Subcutaneous abdominal adipose tissue (tissue), 5 donors: ENCODE data around the gene ADGRA1.

Source experiments
- H3K27ac ChIP-seq: one replicate; pipeline ENCODE4 v1.7.0; 2013; ENCODE audit warnings: low read depth, mild to moderate bottlenecking, inconsistent platforms, low read length, moderate library complexity
- H3K27me3 ChIP-seq, 5 donors: one replicate each; pipeline ENCODE4 v1.7.0; 2013; ENCODE audit warnings: low read length in 5 of 5, inconsistent platforms in 1 of 5; ENCODE audit not compliant: control insufficient read depth in 5 of 5, insufficient read depth in 4 of 5
- H3K36me3 ChIP-seq, 5 donors: one replicate each; pipeline ENCODE4 v1.7.0; 2013; ENCODE audit warnings: low read length in 5 of 5; ENCODE audit not compliant: control insufficient read depth in 5 of 5, insufficient read depth in 5 of 5
- H3K4me1 ChIP-seq, 5 donors: one replicate each; pipeline ENCODE4 v1.7.0; 2013; ENCODE audit warnings: low read length in 5 of 5, mild to moderate bottlenecking in 3 of 5, moderate library complexity in 1 of 5; ENCODE audit not compliant: control insufficient read depth in 5 of 5, insufficient read depth in 5 of 5
- H3K4me3 ChIP-seq, 5 donors: one replicate each; pipeline ENCODE4 v1.7.0; 2013; ENCODE audit warnings: low read length in 5 of 5, low read depth in 1 of 5
- H3K9ac ChIP-seq, 5 donors: one replicate each; pipeline ENCODE4 v1.7.0; 2013; ENCODE audit warnings: low read length in 5 of 5, mild to moderate bottlenecking in 4 of 5, moderate library complexity in 3 of 5
- H3K9me3 ChIP-seq, 5 donors: one replicate each; pipeline ENCODE4 v1.7.0; 2013; ENCODE audit warnings: low read length in 5 of 5; ENCODE audit not compliant: control insufficient read depth in 5 of 5
- donor health status: healthy.
- donor health status: healthy.
- donor health status: healthy.
- donor health status: healthy.
- donor health status: healthy.

The ADGRA1 gene

GRCh38 chr10:133062085-133062484 lies 25.6 kb upstream of the ADGRA1 start:
- Histone ChIP-seq H3K36me3 (no peaks in the 10 kb centered on the region), H3K4me1 (peaks cover 0 to 4% (median 0%) of the 10 kb centered on the region in 5 donors), H3K4me3 (no peak overlapping the region), H3K27ac (no peak overlapping the region), H3K9ac (no peak overlapping the region), H3K27me3 (peaks cover 0 to 12% (median 5%) of the 10 kb centered on the region in 5 donors), H3K9me3 (peaks cover 0 to 3% (median 0%) of the 10 kb centered on the region in 5 donors)

- H3K4me1 ChIP-seq: peaks cover 0 to 4% (median 0%) of the 10 kb centered on the region in 5 donors
- H3K9ac ChIP-seq: no peak overlapping the region
- H3K27me3 ChIP-seq: peaks cover 0 to 9% (median 5%) of the 10 kb centered on the region in 5 donors
- H3K36me3 ChIP-seq: no peaks in the 10 kb centered on the region
- H3K9me3 ChIP-seq: peaks cover 0 to 3% (median 0%) of the 10 kb centered on the region in 5 donors
- no peak overlapping the region for H3K4me3 ChIP-seq
- no peak overlapping the region for H3K27ac ChIP-seq
Observed at GRCh38 chr10:133062635-133063034, 25.1 kb upstream of the ADGRA1 start.

DNA sequence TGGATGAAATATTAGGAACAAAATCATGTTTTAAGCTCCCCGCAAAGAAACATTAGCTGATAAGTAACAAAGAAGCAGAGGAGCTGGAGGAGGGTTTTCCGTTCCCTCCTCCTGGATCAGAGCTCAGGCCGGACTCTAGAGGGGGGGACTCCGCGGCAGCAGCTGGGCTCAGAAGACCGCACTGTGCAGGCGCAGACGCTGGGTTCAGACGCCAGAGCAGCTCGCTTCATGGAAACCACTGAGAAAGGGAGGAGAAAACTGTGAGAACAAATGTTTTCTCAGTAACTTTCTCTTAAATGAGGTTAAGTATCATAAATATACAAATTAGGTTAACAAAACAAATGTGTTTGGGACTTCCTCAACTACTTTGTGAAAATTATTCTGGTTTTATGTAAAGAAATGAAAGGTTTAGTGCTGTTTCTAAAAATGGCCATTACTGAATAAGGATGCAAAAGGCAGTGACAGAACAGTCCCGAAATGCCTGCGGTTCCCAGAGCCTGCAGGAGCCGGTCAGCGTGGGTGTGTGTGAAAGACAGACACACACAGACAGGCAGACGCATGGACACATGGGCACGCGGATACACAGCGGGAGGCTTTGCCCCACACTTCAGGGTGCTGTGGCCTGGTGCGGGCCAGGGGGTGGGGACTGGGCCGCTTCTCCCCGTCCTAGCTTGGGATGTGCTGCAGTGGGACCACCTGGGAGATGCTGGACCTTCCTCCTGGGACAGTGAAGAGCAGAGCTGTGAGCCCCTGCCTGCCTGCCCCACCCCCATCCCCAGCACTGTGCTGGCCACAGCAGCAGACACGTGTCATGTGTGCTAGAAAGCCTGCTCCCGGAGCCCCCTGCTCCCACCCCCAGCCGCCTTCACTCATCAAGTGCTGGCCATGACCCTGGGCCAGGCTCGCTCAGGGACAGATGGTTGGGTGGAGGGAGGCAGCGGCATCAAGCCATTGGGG lies 20.3 kb upstream of the ADGRA1 start:
- Histone ChIP-seq H3K4me1 (no peaks in the 10 kb centered on the region), H3K9ac (no peak overlapping the region), H3K4me3 (no peak overlapping the region), H3K27ac (no peak overlapping the region), H3K36me3 (no peaks in the 10 kb centered on the region), H3K27me3 (peaks cover 11 to 21% (median 17%) of the 10 kb centered on the region in 5 donors), H3K9me3 (peaks cover 0 to 3% (median 0%) of the 10 kb centered on the region in 5 donors)

DNA sequence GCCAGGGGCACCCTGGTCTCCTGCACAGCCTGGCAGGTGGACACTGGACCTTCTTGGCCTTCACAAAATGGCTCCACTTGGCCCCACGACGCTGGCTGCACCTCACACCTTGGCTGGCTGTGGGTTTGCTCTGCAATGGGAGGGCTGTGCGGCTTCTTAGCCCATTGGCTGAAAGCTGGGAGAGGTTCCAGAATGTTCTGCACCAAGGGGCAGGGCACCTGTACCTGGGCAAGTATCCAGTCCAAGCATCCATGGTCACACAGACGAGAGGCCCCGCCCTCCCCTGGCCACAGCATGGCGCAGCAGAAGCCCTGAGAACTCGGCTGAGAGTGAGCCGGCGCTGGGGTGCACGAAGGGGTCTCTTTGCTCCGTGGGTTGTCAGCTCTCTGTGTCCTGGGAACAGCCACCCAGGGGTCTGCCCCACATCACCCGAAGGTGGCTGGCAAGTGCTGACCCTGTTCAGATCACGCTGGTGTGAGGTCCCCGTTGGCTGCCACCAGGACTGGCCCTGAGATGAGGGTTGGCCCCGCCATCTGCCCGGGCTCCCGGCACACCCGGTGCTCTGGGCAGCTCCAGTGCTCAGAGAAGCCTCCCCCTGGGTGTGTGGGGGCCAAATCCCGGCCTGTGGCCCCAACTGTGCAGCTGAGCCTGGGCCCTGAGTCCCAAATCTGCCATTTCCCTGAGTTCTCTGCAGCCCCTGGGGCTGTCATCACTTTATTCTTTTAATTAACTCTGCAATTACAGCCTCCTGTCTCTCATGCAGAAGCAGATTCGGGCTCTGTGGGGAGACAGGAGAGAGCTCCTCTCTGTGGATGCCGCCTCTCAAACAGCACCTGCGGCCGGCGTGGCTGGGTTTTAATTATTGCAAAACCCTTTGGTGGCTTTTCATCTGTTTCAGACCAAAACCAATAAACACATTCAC lies 19.4 kb upstream of the ADGRA1 start:
- Histone ChIP-seq H3K27me3 (peaks cover 11 to 27% (median 20%) of the 10 kb centered on the region in 5 donors), H3K9ac (no peak overlapping the region), H3K9me3 (no peaks in the 10 kb centered on the region)

GRCh38 chr10:133069033-133069525 lies 18.6 kb upstream of the ADGRA1 start:
- Histone ChIP-seq H3K4me1 (no peaks in the 10 kb centered on the region), H3K27me3 (peaks cover 12 to 27% (median 20%) of the 10 kb centered on the region in 5 donors), H3K4me3 (no peak overlapping the region), H3K27ac (no peak overlapping the region), H3K9me3 (no peaks in the 10 kb centered on the region), H3K9ac (no peak overlapping the region), H3K36me3 (no peaks in the 10 kb centered on the region)

More for the DNA sequence above, 19.4 kb upstream of the ADGRA1 start:
- Histone ChIP-seq H3K27ac (no peak overlapping the region), H3K4me3 (no peak overlapping the region), H3K4me1 (no peaks in the 10 kb centered on the region), H3K36me3 (no peaks in the 10 kb centered on the region)

DNA sequence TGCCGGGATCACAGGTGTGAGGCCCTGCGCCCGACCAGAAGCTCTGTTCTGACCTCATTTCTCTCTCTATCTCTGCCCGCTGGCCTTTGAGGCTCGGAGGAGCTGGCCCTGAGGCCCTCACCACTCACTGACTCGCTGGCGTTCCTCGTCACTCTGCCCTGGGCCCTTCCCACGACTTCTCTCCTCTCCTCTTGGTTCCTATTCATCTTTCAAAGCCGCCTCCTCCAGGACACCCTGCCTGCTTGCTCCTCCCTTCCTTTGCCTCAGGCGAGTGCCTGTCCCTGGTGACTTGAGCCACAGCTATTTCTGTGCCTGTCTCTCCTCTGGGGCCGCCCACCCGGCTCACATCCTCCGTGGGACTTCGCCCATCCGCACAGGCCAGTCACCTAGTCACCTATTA lies 17.3 kb upstream of the ADGRA1 start:
- Histone ChIP-seq H3K36me3 (no peaks in the 10 kb centered on the region), H3K4me3 (no peak overlapping the region), H3K9me3 (no peaks in the 10 kb centered on the region), H3K4me1 (no peaks in the 10 kb centered on the region), H3K9ac (no peak overlapping the region), H3K27ac (no peak overlapping the region), H3K27me3 (peaks cover 16 to 34% (median 28%) of the 10 kb centered on the region in 5 donors)

- Histone ChIP-seq H3K4me1 (no peaks in the 10 kb centered on the region), H3K27me3 (peaks cover 16 to 38% (median 29%) of the 10 kb centered on the region in 5 donors), H3K9ac (no peak overlapping the region), H3K36me3 (no peaks in the 10 kb centered on the region), H3K27ac (no peak overlapping the region), H3K9me3 (no peaks in the 10 kb centered on the region), H3K4me3 (no peak overlapping the region)
Observed at GRCh38 chr10:133070810-133071209, 16.9 kb upstream of the ADGRA1 start.

GRCh38 chr10:133071733-133072132 lies 16.0 kb upstream of the ADGRA1 start:
- Histone ChIP-seq H3K4me1 (no peaks in the 10 kb centered on the region), H3K27me3 (peaks cover 16 to 47% (median 34%) of the 10 kb centered on the region in 5 donors), H3K27ac (no peak overlapping the region), H3K9ac (no peak overlapping the region), H3K9me3 (no peaks in the 10 kb centered on the region), H3K36me3 (no peaks in the 10 kb centered on the region), H3K4me3 (no peak overlapping the region)

GRCh38 chr10:133072196-133072595 lies 15.5 kb upstream of the ADGRA1 start:
- H3K4me1 ChIP-seq: no peaks in the 10 kb centered on the region
- peaks cover 16 to 48% (median 34%) of the 10 kb centered on the region in 5 donors for H3K27me3 ChIP-seq
- no peaks in the 10 kb centered on the region for H3K9me3 ChIP-seq
- no peak overlapping the region for H3K4me3 ChIP-seq
- no peak overlapping the region for H3K27ac ChIP-seq
- no peak overlapping the region for H3K9ac ChIP-seq
- no peaks in the 10 kb centered on the region for H3K36me3 ChIP-seq
